GM19372 (cell line): ENCODE measurements around the gene ADAMTS16.
A peak's percentile ranks its signal among the peaks of the same experiment; 100 is the strongest.

Experiments
- ATAC-seq: cut with Tn5 transposase; IDR thresholded peaks from one replicate; pipeline ENCODE4 v1.9.1; 2021; ENCODE audit warnings: mild to moderate bottlenecking, low read depth, moderate library complexity; ENCODE audit not compliant: unreplicated experiment

Gene ADAMTS16

DNA sequence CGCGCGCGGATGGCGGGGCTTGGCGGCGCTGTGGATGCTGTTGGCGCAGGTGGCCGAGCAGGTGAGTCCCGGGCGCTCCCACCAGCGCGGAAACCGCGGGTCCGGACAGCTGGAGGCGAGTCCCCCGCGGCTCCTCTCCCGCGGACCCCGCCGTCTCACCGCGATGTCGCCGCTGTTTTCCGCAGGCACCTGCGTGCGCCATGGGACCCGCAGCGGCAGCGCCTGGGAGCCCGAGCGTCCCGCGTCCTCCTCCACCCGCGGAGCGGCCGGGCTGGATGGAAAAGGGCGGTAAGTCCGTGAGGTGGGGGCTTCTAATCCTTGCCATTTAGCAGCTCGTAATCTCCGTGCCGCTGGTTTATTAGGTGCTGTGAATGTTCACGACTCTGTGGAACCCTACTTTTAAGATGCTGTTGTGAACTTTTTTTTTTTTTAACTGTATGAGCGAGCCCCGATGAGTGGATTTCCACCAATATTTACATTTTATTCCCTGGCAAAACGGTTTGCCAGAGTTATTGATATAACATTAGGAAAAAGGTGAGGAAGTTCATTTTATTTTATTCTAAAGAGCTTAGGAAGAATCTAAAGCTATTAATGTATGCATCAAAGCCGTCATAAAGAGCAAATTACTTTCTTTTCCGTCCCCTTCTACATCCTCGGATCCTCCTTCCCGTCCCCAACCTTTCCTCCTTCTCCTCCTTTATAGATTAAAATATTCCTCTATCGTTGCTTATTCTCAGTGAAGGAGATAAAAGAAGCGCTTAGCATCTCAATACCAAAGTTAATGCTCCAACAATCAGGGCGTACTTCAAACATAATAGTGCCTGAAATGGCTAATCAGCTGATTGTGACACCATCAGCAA, 579 bp downstream of the ADAMTS16 start:
- no peak for ATAC-seq

- ATAC-seq, result no peak
Measured at GRCh38 chr5:5141339-5141599, 1.1 kb downstream of the ADAMTS16 start.

GRCh38 chr5:5141625-5142525, 1.7 kb downstream of the ADAMTS16 start:
- ATAC-seq, result peak; percentile 53

DNA sequence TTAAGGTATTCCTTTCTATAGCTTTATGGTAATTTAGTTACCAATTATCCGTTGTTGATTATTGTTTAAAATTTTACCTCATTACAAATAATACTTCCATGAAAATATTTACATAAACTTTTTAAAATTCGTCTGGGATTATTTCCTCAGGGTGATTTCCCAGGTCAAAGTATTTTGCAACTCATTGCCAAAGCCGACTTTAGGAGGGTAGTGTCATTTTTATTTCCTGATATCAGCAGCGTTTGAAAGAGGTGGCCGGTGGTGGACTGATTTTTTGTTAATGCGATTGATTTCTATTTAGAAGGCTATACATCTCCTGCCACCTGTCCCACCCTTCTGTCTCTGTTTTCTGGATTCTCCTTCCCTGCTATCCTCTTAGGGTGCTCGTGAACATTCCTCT, 4.3 kb downstream of the ADAMTS16 start:
- ATAC-seq, result no peak

DNA sequence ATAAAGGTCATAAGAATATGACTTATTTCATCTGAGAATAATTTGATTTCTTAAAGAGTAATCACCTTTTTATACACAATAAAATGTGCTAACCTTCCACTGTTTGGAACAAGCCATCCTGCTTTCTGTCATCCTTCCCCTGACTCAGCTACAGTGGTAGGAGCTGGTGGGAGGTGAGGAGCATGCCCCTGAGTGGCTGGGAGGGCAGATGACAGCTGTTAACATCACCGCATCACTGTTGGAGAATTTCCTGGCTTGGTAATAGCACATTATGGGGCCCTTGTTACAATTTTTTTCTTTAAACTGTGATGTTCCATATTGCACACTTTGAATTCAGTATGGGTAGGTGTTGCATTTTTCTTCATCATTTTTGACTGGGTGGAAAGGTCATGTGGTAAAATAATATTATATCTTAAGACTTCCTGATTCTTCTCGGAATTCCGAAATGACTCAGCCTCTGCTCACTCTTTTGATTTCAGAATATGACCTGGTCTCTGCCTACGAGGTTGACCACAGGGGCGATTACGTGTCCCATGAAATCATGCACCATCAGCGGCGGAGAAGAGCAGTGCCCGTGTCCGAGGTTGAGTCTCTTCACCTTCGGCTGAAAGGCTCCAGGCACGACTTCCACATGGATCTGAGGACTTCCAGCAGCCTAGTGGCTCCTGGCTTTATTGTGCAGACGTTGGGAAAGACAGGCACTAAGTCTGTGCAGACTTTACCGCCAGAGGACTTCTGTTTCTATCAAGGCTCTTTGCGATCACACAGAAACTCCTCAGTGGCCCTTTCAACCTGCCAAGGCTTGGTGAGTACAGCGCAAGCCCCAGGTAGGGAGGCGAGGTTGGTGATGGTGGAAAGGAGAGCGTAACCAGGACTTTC, 5.8 kb downstream of the ADAMTS16 start:
- ATAC-seq, result no peak

GRCh38 chr5:5146530-5147160, 6.5 kb downstream of the ADAMTS16 start:
- ATAC-seq, result no peak

DNA sequence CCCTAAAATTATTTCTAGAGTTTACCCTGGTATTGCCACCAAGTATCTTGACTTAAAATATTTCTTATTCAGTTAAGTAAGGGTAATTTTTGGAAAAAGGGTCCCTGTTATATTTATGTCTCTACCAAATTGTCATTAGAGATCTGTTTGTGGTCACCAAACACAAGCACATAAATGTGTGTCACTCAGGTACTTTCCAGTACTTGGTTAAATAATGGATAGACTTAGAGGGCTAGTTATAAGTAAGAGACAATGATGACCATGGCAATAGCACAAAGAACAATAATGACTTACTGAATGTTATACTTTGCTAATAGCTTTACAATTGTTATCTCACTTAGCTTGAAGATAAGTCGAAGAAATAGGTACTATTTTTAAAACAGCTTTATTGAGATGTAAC, 9.0 kb downstream of the ADAMTS16 start:
- no peak for ATAC-seq

DNA sequence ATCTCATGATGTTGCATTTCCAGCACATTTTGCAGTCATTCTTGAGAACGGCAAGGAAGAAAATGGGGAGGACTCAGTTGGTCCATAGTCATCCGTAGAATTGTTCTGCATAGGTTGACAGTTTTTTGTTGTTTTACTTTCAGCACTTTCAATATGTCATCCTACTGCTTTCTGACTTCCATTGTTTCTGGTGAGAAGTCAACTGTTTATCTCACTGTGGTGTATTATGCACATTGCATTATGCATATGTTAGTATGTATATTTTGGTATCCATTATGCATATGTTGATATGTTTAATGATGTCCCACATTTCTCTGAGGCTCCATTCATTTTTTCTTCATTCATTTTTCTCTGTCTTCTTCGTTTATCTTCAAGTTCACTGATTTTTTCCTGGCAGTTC, 10.5 kb downstream of the ADAMTS16 start:
- no peak for ATAC-seq

- no peak for ATAC-seq
Measured at GRCh38 chr5:5154733-5155132, 14.6 kb downstream of the ADAMTS16 start.

DNA sequence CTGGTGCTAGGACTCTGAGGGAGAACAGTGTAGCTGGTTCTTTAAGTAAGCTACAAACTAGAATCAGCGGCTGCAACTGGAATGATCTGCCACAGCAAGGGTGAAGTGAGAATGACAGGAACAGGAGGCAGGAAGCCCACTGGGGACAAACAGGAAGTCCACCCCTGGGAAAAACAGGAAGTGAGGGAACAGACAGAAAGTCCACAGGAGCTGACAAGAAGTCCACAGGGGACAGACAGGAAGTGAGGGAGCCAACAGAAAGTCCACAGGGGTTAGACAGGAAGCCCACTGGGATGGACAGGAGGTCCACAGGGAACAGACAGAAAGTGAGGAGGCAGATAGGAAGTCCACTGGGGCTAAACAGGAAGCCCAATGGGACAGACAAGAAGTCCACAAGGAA, 15.5 kb downstream of the ADAMTS16 start:
- no peak for ATAC-seq

DNA sequence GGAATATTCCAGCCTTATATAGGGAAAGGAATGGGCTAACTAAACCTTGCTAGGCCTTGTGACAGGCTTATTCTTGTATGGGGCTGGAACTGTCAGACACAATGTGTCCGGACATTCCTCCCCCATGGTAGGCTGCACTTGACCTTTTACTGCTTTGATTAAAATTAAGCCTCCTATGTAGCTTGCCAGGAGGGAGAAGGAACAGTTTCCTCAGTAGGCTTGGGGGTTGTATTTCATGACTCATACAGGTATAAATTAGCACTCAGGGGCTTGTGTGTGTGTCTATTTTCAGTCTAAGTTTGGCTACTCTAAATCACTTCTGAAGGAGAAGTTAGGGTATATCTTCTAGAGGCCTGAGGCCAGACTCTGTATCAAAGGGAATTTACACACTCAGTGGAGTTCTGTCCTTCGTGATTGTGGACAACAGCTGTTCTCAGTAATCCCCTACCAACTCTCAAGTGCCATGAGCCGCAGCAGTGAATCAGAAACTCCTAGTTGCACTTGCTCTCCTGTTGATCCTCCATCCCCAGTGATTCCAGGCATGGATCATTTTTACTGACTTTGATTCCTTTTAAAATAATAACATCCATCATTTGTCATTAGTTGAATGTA, 16.4 kb downstream of the ADAMTS16 start:
- ATAC-seq, result no peak

DNA sequence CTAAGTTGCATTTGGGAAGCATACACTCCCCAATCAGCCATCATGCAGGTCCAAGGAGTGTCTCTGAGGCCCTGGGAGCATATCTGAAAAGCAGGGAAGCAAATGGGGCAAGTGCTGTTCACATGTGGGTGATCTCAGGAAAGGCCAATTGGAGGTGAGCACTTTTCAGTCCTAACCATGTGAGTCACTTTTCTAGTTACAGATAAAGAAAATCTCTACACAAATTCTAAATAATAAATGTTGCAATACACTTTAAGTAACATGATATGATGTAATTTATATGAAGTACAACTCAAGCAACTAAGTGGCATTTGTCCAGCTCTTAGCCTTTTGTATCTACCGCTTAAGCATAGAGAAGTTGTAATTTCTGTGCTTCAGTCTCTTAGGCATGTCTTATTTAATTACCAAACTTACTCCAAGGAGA, 18.4 kb downstream of the ADAMTS16 start:
- ATAC-seq, result no peak

DNA sequence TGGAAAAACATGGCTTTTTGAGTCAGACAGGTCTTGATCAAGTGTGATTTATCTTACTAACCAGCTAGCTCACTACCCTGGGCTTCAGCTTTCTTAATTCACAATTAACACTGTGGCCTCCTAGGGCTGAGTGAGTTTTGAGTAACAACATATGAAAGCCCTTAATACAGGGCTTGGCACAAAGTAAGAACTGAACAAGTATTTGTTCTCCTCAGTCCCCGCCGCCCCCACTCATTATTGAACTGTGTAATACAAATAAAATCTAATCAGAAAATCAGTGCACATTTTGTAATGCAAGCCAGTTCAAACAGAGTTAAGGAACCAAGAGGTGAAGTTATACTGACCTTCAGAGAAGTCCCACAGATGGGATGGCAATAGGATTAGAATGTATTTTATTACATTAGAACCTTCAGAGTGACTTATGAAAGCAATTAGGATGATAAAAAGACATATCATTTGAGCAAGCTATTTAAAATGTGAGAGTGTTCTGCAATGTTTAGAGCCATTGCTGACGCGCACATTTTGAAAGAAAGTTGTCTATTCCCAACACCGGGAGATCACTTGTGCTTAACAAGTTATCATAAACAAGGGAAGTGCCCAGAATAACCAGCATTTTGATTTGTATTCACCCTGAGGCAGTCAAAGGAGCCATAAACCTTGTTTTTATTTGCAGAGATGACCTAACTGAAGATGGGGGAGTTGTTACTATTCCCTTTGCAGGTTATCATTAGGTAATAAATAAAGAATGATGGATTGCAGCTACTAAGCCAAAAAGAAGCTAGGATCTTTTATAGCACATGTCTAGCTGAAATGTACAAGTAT, 19.4 kb downstream of the ADAMTS16 start:
- ATAC-seq, result no peak

- ATAC-seq, result no peak
Measured at GRCh38 chr5:5164163-5164562, 24.0 kb downstream of the ADAMTS16 start.

GRCh38 chr5:5165541-5166002, 25.4 kb downstream of the ADAMTS16 start:
- ATAC-seq, result no peak

GRCh38 chr5:5169466-5169865, 29.3 kb downstream of the ADAMTS16 start:
- no peak for ATAC-seq

DNA sequence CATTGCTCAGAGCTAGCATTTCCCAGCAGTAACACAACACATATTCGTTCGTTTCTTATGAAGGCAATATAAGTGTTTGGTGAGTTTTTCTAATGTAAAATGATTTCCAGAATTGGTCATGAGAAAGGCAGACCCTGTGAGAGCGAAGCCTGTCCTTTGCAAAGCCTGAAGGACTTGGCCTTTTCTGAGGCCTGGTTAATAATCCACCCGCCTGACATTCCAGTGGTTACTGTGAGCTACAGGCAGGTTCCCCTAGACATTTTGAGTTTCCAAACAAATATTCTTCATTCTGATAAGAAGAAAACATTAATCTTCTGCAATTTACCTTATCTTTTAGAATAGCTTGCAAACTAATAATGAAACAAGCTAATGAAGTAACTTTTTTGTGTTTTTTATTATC, 38.0 kb downstream of the ADAMTS16 start:
- no peak for ATAC-seq

GRCh38 chr5:5178580-5178979, 38.5 kb downstream of the ADAMTS16 start:
- ATAC-seq, result no peak

DNA sequence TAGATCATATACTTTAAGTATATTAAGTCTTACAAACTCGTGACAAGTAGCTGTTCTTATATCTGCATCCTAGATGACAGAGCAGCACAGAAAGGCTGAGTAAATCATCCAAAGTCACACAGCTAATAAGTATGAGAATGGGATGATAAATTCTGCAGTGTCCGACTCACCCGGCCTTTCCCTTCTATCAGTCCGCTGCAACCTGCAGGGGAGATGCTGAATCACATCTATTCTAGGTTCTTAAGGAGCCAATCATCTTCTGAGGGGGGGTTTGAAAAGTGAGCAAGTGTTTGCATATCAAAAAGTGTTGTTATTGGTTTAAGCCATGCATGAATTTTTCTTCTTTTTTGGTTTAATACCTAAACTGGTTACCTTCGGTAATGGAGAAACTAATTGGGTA, 38.9 kb downstream of the ADAMTS16 start:
- no peak for ATAC-seq
